ENCODE results near the gene BLM.

Gene BLM

DNA sequence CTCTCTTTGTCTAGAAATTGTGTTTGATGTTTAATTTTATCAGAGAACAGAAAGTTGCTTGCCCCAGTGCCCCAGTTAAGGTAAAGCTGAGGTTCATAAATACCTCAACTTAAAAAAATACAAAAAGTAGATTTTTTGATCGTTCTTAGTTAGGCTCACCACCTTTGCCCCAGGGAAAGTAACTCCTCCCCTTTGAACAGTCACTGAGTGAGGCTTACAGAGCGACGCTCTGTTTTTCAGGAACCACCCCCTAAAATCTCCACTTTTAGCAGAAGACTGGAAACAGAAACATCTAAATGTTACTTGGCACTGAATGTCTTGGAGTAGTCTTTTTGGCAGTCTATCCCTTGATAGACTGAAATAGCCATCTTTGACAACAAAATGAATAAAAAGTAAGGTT is 24.9 kb downstream of the BLM start:
- DNase-seq (ENCODE audit: low spot score) (no peak), ATAC-seq (ENCODE audit: low read depth) (no peak)
- Histone ChIP-seq H3K4me3 (ENCODE audit: severe bottlenecking) (no peak overlapping the region), H3K9me3 (ENCODE audit: severe bottlenecking) (no peaks in the 10 kb centered on the region), H3K4me1 (ENCODE audit: insufficient read depth, poor library complexity, severe bottlenecking) (no peaks in the 10 kb centered on the region), H3K27ac (ENCODE audit: poor library complexity, severe bottlenecking) (no peak overlapping the region), H3K36me3 (ENCODE audit: low read depth) (no peaks in the 10 kb centered on the region), H3K27me3 (ENCODE audit: insufficient read depth, poor library complexity, severe bottlenecking) (no peaks in the 10 kb centered on the region)
- TF ChIP-seq, protein P1, sequence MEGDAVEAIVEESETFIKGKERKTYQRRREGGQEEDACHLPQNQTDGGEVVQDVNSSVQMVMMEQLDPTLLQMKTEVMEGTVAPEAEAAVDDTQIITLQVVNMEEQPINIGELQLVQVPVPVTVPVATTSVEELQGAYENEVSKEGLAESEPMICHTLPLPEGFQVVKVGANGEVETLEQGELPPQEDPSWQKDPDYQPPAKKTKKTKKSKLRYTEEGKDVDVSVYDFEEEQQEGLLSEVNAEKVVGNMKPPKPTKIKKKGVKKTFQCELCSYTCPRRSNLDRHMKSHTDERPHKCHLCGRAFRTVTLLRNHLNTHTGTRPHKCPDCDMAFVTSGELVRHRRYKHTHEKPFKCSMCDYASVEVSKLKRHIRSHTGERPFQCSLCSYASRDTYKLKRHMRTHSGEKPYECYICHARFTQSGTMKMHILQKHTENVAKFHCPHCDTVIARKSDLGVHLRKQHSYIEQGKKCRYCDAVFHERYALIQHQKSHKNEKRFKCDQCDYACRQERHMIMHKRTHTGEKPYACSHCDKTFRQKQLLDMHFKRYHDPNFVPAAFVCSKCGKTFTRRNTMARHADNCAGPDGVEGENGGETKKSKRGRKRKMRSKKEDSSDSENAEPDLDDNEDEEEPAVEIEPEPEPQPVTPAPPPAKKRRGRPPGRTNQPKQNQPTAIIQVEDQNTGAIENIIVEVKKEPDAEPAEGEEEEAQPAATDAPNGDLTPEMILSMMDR (IDR thresholded peaks at IDR 0.05; ENCODE audit: poor library complexity, severe bottlenecking): no peak

DNA sequence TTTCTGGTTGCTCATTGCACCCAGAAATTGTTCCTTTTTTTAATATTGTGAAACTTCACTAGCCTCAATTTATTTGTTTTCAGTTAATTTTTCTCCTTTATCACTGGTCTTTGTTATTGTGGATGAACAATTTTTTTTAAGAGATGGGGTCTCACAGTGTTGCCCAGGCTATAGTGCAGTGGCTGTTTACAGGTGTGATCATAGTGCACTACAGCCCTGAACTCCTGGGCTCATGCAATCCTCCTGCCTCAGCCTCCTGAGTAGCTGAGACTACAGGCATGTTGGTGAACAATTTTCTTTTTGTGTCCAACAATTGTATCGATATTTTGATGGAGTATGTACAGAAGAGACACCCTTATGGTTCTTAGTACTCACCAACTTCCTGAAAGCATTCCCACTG is 26.3 kb downstream of the BLM start:
- no peak overlapping the region for H3K27ac ChIP-seq (ENCODE audit: poor library complexity, severe bottlenecking)
- no peaks in the 10 kb centered on the region for H3K9me3 ChIP-seq (ENCODE audit: severe bottlenecking)
- TF ChIP-seq, protein P1 (IDR thresholded peaks at IDR 0.05; ENCODE audit: poor library complexity, severe bottlenecking): no peak
- DNase-seq (ENCODE audit: low spot score): no peak
- no peaks in the 10 kb centered on the region for H3K4me1 ChIP-seq (ENCODE audit: insufficient read depth, poor library complexity, severe bottlenecking)
- H3K27me3 ChIP-seq (ENCODE audit: insufficient read depth, poor library complexity, severe bottlenecking): no peaks in the 10 kb centered on the region
- no peak for ATAC-seq (ENCODE audit: low read depth)
- H3K36me3 ChIP-seq (ENCODE audit: low read depth): peaks cover 5% of the 10 kb centered on the region; the same call in 1 of the 2 replicates
- no peak overlapping the region for H3K4me3 ChIP-seq (ENCODE audit: severe bottlenecking)

DNA sequence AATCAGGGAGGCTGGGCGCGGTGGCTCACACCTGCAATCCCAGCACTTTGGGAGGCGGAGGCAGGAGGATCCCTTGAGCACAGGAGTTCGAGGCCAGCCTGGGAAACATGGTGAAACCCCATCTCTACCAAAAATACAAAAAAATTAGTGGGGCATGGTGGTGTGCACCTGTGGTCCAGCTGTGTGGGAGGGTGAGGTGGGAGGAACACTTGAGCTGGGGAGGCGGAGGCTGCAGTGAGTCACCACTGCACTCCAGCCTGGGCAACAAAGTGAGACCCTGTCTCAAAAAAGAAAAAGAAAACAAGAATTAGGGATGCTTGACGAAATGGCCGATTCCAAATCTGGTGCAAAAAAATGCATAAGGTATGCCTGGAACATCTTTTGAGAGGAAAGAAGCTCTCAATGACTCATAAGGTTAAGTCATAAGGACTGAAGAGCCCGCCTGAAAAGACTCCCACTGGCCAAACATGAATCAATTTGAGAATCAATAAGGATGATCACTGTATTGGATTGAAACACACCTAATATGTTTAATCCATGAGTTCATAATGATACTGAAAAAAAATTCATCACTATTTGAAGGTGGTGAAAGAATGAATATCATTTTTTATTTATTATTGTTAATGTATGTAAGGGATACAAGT is 27.7 kb downstream of the BLM start:
- DNase-seq (ENCODE audit: low spot score) (no peak), ATAC-seq (ENCODE audit: low read depth) (no peak)
- Histone ChIP-seq H3K36me3 (ENCODE audit: low read depth) (peaks cover 14% of the 10 kb centered on the region), H3K27me3 (ENCODE audit: insufficient read depth, poor library complexity, severe bottlenecking) (no peaks in the 10 kb centered on the region), H3K4me3 (ENCODE audit: severe bottlenecking) (no peak overlapping the region), H3K27ac (ENCODE audit: poor library complexity, severe bottlenecking) (no peak overlapping the region), H3K4me1 (ENCODE audit: insufficient read depth, poor library complexity, severe bottlenecking) (no peaks in the 10 kb centered on the region), H3K9me3 (ENCODE audit: severe bottlenecking) (no peaks in the 10 kb centered on the region)
- TF ChIP-seq, protein P1 (IDR thresholded peaks at IDR 0.05; ENCODE audit: poor library complexity, severe bottlenecking): no peak

DNA sequence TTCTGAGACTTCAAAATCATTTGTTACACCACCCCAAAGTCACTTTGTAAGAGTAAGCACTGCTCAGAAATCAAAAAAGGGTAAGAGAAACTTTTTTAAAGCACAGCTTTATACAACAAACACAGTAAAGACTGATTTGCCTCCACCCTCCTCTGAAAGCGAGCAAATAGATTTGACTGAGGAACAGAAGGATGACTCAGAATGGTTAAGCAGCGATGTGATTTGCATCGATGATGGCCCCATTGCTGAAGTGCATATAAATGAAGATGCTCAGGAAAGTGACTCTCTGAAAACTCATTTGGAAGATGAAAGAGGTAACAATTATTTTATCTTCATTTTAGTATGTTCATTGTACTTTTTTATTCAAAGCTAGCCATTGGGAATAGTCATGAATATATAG is 32.6 kb downstream of the BLM start:
- H3K4me1 ChIP-seq (ENCODE audit: insufficient read depth, poor library complexity, severe bottlenecking): no peaks in the 10 kb centered on the region
- H3K36me3 ChIP-seq (ENCODE audit: low read depth): peaks cover 63% of the 10 kb centered on the region
- DNase-seq (ENCODE audit: low spot score): no peak
- no peaks in the 10 kb centered on the region for H3K9me3 ChIP-seq (ENCODE audit: severe bottlenecking)
- no peak for ATAC-seq (ENCODE audit: low read depth)
- no peaks in the 10 kb centered on the region for H3K27me3 ChIP-seq (ENCODE audit: insufficient read depth, poor library complexity, severe bottlenecking)
- H3K4me3 ChIP-seq (ENCODE audit: severe bottlenecking): no peak overlapping the region
- TF ChIP-seq, protein P1 (IDR thresholded peaks at IDR 0.05; ENCODE audit: poor library complexity, severe bottlenecking): no peak
- H3K27ac ChIP-seq (ENCODE audit: poor library complexity, severe bottlenecking): no peak overlapping the region

DNA sequence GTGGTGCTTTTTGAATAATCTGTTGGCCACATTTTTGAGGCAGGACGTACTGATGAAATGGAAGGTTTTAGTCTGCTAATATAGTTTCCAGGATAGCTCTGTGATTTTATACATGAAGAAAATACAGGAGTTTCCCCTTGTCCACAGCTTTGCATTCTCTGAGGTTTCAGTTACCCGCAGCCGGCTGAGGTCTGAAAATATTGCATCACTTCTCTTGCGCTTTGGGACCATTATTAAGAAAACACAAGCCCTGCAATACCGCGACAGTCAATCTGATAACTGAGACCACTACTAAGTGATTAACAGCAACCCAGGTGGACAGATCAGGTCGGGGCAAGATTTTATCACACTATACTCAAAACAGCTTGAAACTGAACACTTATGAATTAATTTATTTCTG is 33.0 kb downstream of the BLM start:
- TF ChIP-seq, protein P1 (IDR thresholded peaks at IDR 0.05; ENCODE audit: poor library complexity, severe bottlenecking): no peak
- Histone ChIP-seq H3K4me3 (ENCODE audit: severe bottlenecking) (no peak overlapping the region), H3K27me3 (ENCODE audit: insufficient read depth, poor library complexity, severe bottlenecking) (no peaks in the 10 kb centered on the region), H3K36me3 (ENCODE audit: low read depth) (peaks cover 67% of the 10 kb centered on the region), H3K4me1 (ENCODE audit: insufficient read depth, poor library complexity, severe bottlenecking) (no peaks in the 10 kb centered on the region), H3K27ac (ENCODE audit: poor library complexity, severe bottlenecking) (no peak overlapping the region), H3K9me3 (ENCODE audit: severe bottlenecking) (no peaks in the 10 kb centered on the region)
- DNase-seq (ENCODE audit: low spot score) (no peak), ATAC-seq (ENCODE audit: low read depth) (no peak)
